Measurements from ENCODE around the gene RAB44. TPM values are rescaled to one million over a fixed set of nuclear protein-coding genes. Genes with fewer than 3 reads are reported as not detected.

The RAB44 gene
- total RNA-seq, 1 experiment from 2014 or later: not detected

DNA sequence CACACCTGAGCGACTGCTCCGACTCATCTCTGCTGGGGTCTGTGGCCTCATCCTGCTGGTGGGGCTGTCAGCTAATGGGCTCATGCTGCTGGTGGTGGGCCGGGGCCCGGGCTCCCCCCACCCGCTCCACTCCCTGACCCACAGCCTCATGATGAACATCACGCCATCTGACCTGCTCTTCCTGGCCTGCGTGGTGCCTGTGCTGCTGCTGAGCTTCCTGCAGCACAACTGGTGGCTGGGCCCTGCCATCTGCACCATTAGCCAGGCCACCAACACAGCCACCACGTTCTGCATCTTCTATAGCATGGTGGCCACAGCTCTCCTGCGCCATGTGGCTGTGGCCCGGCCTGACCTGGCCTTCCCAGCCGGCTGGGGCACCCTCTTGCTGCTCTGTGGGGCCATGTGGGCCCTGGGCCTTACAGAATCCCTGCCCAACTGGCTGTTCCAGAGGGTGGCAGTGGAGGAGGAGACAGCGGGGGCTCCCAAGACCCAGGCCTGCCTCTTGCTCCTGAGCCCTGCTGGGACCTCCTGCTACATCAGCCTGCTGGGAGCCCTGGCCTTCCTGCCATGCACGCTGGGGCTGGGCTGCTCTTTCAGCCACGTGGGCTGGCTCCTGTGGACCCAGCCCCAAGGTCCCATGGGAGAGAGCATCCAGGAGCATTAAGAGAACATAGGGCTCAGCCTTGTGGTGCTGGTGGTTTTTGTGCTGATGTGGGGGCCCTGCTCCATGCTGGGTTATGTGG, 39.6 kb downstream of the RAB44 start:
- H3K9me2 ChIP-seq (ENCODE audit: insufficient read depth): no peaks in the 10 kb centered on the region
- no peaks in the 10 kb centered on the region for H3K9me3 ChIP-seq (ENCODE audit: insufficient read depth, low read depth)
- H3K36me3 ChIP-seq (ENCODE audit: low read depth): no peaks in the 10 kb centered on the region
- ChIA-PET POLR2A (ENCODE audit: unreplicated experiment) (no interaction called here), CTCF (no interaction called here)
- no peak overlapping the region for H3K4me3 ChIP-seq
- no peaks in the 10 kb centered on the region for H4K20me1 ChIP-seq (ENCODE audit: insufficient read depth)
- H3F3A ChIP-seq (ENCODE audit: insufficient read depth, low read depth): no peaks in the 10 kb centered on the region
- no TSS peak for BruUV-seq (replicated peaks)
- no peak for TF ChIP-seq EZH2 (IDR thresholded peaks at IDR 0.05; ENCODE audit: low read depth)
- TF ChIP-seq, protein P1, sequence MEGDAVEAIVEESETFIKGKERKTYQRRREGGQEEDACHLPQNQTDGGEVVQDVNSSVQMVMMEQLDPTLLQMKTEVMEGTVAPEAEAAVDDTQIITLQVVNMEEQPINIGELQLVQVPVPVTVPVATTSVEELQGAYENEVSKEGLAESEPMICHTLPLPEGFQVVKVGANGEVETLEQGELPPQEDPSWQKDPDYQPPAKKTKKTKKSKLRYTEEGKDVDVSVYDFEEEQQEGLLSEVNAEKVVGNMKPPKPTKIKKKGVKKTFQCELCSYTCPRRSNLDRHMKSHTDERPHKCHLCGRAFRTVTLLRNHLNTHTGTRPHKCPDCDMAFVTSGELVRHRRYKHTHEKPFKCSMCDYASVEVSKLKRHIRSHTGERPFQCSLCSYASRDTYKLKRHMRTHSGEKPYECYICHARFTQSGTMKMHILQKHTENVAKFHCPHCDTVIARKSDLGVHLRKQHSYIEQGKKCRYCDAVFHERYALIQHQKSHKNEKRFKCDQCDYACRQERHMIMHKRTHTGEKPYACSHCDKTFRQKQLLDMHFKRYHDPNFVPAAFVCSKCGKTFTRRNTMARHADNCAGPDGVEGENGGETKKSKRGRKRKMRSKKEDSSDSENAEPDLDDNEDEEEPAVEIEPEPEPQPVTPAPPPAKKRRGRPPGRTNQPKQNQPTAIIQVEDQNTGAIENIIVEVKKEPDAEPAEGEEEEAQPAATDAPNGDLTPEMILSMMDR (conservative IDR thresholded peaks at IDR 0.05): no peak
- H2AFZ ChIP-seq: no peak overlapping the region
- no peak for DNase-seq
- no peaks in the 10 kb centered on the region for H3K79me2 ChIP-seq (ENCODE audit: low read depth)
- intact Hi-C loops (cut with micrococcal nuclease; ENCODE audit: unreplicated experiment): no loop called here
- H3K4me1 ChIP-seq (replicated peaks; ENCODE audit: insufficient read depth): no peaks in the 10 kb centered on the region
- H3K27ac ChIP-seq: no peak overlapping the region
- no peaks in the 10 kb centered on the region for H3K27me3 ChIP-seq (ENCODE audit: insufficient read depth, low read depth)
- H3K4me2 ChIP-seq: no peak overlapping the region

DNA sequence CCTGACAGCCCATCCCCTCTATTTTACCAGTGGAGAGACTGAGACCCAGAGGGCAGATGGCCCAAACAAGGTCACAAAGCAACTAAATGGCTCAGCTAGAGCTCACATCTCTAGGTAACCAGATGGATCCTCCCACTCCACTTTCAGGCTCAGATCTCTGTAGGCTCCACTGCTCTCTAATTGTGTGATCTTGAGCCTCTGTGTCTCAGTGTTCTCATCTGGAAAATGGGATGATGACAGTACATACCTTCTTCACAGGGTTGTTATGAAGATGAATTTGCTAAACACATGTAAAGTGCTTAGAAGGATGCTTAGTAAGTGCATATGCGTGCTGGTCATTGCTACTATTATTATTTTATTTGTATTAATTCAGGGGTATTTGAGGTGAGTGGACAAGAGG, 40.5 kb downstream of the RAB44 start:
- DNase-seq: no peak
- H3K36me3 ChIP-seq (ENCODE audit: low read depth): no peaks in the 10 kb centered on the region
- H3K27me3 ChIP-seq (ENCODE audit: insufficient read depth, low read depth): no peaks in the 10 kb centered on the region
- H4K20me1 ChIP-seq (ENCODE audit: insufficient read depth): no peaks in the 10 kb centered on the region
- no peaks in the 10 kb centered on the region for H3K79me2 ChIP-seq (ENCODE audit: low read depth)
- no peaks in the 10 kb centered on the region for H3K9me3 ChIP-seq (ENCODE audit: insufficient read depth, low read depth)
- no peak overlapping the region for H3K27ac ChIP-seq
- no peaks in the 10 kb centered on the region for H3K9me2 ChIP-seq (ENCODE audit: insufficient read depth)
- H3K4me1 ChIP-seq (replicated peaks; ENCODE audit: insufficient read depth): no peaks in the 10 kb centered on the region
- intact Hi-C loops (cut with micrococcal nuclease; ENCODE audit: unreplicated experiment): no loop called here
- CTCF ChIA-PET: no interaction called here
- no peak overlapping the region for H3K4me3 ChIP-seq
- H2AFZ ChIP-seq: no peak overlapping the region
- no peaks in the 10 kb centered on the region for H3F3A ChIP-seq (ENCODE audit: insufficient read depth, low read depth)
- no peak overlapping the region for H3K4me2 ChIP-seq
- TF ChIP-seq, protein P1 (conservative IDR thresholded peaks at IDR 0.05): no peak
- TF ChIP-seq EZH2 (IDR thresholded peaks at IDR 0.05; ENCODE audit: low read depth): no peak
- POLR2A ChIA-PET (ENCODE audit: unreplicated experiment): no interaction called here
- no TSS peak for BruUV-seq (replicated peaks)

DNA sequence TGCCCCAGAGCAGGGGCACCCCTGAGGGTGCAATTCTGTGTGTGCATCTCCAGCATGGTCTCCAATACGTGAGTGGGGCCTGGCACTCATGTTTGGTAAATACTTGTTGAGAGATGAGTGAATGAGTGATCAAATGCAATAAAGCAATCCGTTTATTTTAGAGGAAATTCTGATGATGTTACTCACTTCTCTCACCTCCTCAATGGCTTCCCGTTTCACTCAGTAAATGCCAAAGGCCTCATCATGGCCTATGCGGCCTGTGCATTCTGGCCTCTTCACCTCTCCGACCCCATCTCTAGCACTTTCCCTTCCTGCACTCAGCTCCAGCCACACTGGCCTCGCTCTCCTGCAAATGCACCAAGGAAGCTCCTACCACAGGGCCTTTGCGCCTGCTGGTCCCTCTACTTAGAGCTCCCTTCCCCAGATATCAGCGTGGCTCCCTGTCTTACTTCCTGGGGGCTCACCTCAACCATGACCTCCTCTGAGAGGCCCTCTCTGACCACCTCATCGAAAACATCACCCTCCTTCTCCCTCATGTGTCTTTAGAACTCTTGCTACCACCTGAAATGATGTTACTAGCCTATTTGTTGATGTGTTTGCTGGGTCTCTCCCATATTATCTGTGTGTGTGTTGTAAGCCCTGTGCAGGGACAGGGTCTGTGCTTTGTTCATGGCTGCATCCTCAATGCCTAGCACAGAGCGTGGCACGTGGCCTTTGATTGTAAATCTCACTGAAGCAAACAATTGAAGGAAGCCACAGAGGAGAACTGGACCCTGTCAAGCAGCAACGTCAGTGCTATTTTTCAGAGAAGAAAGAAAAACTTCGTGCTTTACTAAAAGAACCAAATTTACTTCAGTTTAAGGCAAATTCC, 42.6 kb downstream of the RAB44 start:
- DNase-seq: no peak
- TF ChIP-seq EZH2 (IDR thresholded peaks at IDR 0.05; ENCODE audit: low read depth): no peak
- TF ChIP-seq, protein P1 (conservative IDR thresholded peaks at IDR 0.05): no peak
- Histone ChIP-seq H3K27me3 (ENCODE audit: insufficient read depth, low read depth) (no peaks in the 10 kb centered on the region), H3K4me2 (no peak overlapping the region), H4K20me1 (ENCODE audit: insufficient read depth) (no peaks in the 10 kb centered on the region), H3K9me3 (ENCODE audit: insufficient read depth, low read depth) (no peaks in the 10 kb centered on the region), H3K4me1 (replicated peaks; ENCODE audit: insufficient read depth) (peaks cover 10% of the 10 kb centered on the region), H3K79me2 (ENCODE audit: low read depth) (no peaks in the 10 kb centered on the region), H3K36me3 (ENCODE audit: low read depth) (no peaks in the 10 kb centered on the region), H3K27ac (no peak overlapping the region), H3K9me2 (ENCODE audit: insufficient read depth) (no peaks in the 10 kb centered on the region), H2AFZ (no peak overlapping the region), H3F3A (ENCODE audit: insufficient read depth, low read depth) (no peaks in the 10 kb centered on the region), H3K4me3 (no peak overlapping the region)
- BruUV-seq (replicated peaks): no TSS peak
- intact Hi-C loops (cut with micrococcal nuclease; ENCODE audit: unreplicated experiment): no loop called here
- ChIA-PET POLR2A (ENCODE audit: unreplicated experiment) (no interaction called here), CTCF (no interaction called here)

Measured in PC-9 (cell line).